ENCODE results near the gene BOC. TPM values are rescaled to one million over a fixed set of nuclear protein-coding genes. Genes with fewer than 3 reads are reported as not detected.
A peak's percentile ranks its signal among the peaks of the same experiment; 100 is the strongest.

Gene BOC
- total and polyA plus RNA-seq, 2 experiments from 2014 or later = 2.1 to 4.1 TPM

DNA sequence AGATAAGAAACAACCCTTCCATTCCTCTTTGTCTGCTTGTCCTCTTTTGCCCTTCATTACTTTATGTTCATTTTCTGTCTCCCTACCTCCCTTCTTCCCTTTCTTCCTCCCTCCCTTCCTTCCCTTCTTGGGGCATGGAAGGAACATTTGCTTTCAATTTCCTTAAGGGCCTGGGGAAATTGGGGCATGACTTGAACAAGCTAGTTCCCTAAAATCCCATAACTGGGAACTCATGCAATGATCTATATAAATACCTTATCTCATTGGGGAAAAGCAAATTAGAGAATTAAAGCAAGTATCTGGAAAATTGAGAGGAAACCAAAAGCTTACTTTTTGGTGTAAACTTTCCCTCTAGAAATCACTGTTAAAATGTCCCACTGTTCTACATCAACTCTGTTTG, 35.7 kb downstream of the BOC start:
- Histone ChIP-seq H3K4me3 (no peak overlapping the region), H3F3A (replicated peaks; ENCODE audit: low read depth) (no peaks in the 10 kb centered on the region), H4K20me1 (replicated peaks; ENCODE audit: insufficient read depth) (no peaks in the 10 kb centered on the region), H3K9me2 (ENCODE audit: insufficient read depth) (no peaks in the 10 kb centered on the region), H3K36me3 (ENCODE audit: insufficient read depth) (no peaks in the 10 kb centered on the region), H2AFZ (peak overlapping the region; percentile 87), H3K27ac (ENCODE audit: low read depth) (no peak overlapping the region), H3K4me2 (peak overlapping the region; percentile 58; the same call in 1 of the 2 replicates), H3K27me3 (ENCODE audit: insufficient read depth) (no peaks in the 10 kb centered on the region), H3K79me2 (replicated peaks; ENCODE audit: insufficient read depth) (no peaks in the 10 kb centered on the region), H3K4me1 (ENCODE audit: insufficient read depth) (peaks cover 38% of the 10 kb centered on the region)
- H3K27ac Mint-ChIP-seq = peak overlapping the region; percentile 77
- peaks cover 7% of the 10 kb centered on the region for H3K27me3 Mint-ChIP-seq (ENCODE audit: insufficient read depth, low read depth, poor library complexity)
- H3K4me1 Mint-ChIP-seq = peaks cover 51% of the 10 kb centered on the region
- H3K9me3 Mint-ChIP-seq = no peaks in the 10 kb centered on the region
- DNase-seq (ENCODE audit: low spot score) (no peak), ATAC-seq (no peak)
- no peak for TF ChIP-seq STAT1 (IDR thresholded peaks at IDR 0.05; ENCODE audit: unreplicated experiment)
- TF ChIP-seq, protein P1, sequence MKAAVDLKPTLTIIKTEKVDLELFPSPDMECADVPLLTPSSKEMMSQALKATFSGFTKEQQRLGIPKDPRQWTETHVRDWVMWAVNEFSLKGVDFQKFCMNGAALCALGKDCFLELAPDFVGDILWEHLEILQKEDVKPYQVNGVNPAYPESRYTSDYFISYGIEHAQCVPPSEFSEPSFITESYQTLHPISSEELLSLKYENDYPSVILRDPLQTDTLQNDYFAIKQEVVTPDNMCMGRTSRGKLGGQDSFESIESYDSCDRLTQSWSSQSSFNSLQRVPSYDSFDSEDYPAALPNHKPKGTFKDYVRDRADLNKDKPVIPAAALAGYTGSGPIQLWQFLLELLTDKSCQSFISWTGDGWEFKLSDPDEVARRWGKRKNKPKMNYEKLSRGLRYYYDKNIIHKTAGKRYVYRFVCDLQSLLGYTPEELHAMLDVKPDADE (IDR thresholded peaks at IDR 0.05) = no peak
- H3K36me3 Mint-ChIP-seq (ENCODE audit: low read depth) = no peaks in the 10 kb centered on the region; the same call in 2 of the 3 replicates
- peak overlapping the region; percentile 46; the same call in 2 of the 3 replicates for H3K4me3 Mint-ChIP-seq

DNA sequence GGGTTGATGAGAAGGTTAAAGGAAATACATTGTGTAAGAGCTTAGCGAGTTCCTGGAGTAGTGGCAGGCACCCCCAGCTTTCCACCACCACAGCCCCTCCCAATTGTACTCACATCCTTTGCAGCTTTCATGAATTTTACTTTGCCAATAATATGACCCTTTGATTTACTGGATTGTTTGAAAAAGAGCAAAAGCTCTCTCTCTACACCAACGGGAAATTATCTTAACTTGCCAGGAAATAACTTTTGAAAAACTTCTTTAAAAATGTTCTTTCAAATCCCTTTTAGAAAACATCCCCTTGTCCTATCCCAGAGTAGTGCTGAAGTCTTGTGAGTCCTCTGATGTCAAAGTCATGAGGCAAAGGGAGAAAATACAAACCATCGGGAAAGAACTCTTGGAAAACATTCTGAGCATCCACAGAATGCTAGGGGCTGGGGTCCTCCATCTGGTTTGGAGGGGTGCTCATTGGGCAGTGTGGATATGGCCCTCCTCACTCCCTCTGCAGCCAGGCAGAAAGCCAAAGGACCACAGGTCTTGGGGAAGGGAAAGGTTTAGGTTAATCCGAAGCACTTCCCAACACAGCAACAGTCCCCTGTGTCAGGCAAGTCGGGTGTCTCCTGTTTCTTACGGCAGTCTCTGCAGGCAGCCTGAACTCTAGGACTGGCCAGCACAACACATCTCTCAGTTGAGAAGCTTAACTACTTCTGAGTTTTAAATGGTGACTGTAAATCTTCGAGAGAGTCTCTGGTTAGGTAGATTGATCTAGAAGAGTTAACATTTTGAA, 36.5 kb downstream of the BOC start:
- H2AFZ ChIP-seq = peak overlapping the region; percentile 87; the same call in 1 of the 2 replicates
- no peaks in the 10 kb centered on the region for H3K27me3 ChIP-seq (ENCODE audit: insufficient read depth)
- ATAC-seq (peak; percentile 62), DNase-seq (ENCODE audit: low spot score) (no peak)
- H3K36me3 ChIP-seq (ENCODE audit: insufficient read depth) = no peaks in the 10 kb centered on the region
- no peak overlapping the region for H3K27ac ChIP-seq (ENCODE audit: low read depth)
- Mint-ChIP-seq H3K27ac (0 out of 2 replicates have a peak overlapping the region, but pooled peaks have one; percentile 37), H3K4me1 (peaks cover 43% of the 10 kb centered on the region), H3K9me3 (no peaks in the 10 kb centered on the region), H3K4me3 (no peak overlapping the region), H3K36me3 (ENCODE audit: low read depth) (no peaks in the 10 kb centered on the region; the same call in 2 of the 3 replicates), H3K27me3 (ENCODE audit: insufficient read depth, low read depth, poor library complexity) (peaks cover 7% of the 10 kb centered on the region)
- peak overlapping the region; percentile 15; the same call in 1 of the 2 replicates for H3K4me2 ChIP-seq
- no peaks in the 10 kb centered on the region for H3F3A ChIP-seq (replicated peaks; ENCODE audit: low read depth)
- H3K9me2 ChIP-seq (ENCODE audit: insufficient read depth) = no peaks in the 10 kb centered on the region
- no peak overlapping the region for H3K4me3 ChIP-seq
- peaks cover 30% of the 10 kb centered on the region for H3K4me1 ChIP-seq (ENCODE audit: insufficient read depth)
- H3K79me2 ChIP-seq (replicated peaks; ENCODE audit: insufficient read depth) = no peaks in the 10 kb centered on the region
- H4K20me1 ChIP-seq (replicated peaks; ENCODE audit: insufficient read depth) = no peaks in the 10 kb centered on the region
- TF ChIP-seq EZH2phosphoT487 (IDR thresholded peaks at IDR 0.05; ENCODE audit: unreplicated experiment) (no peak), POLR2AphosphoS5 (IDR thresholded peaks at IDR 0.05; ENCODE audit: low read depth) (no peak), ZNF114 (CRISPR knock-in tag; IDR thresholded peaks at IDR 0.05) (no peak), ZNF331 (CRISPR knock-in tag; IDR thresholded peaks at IDR 0.05; ENCODE audit: low read depth) (no peak), NANOG (IDR thresholded peaks at IDR 0.05; ENCODE audit: borderline replicate concordance) (no peak), STAT1 (IDR thresholded peaks at IDR 0.05; ENCODE audit: unreplicated experiment) (no peak), JUNB (IDR thresholded peaks at IDR 0.05; ENCODE audit: unreplicated experiment) (no peak)
- TF ChIP-seq, protein P1 (IDR thresholded peaks at IDR 0.05) = no peak
- TF ChIP-seq, protein P2, sequence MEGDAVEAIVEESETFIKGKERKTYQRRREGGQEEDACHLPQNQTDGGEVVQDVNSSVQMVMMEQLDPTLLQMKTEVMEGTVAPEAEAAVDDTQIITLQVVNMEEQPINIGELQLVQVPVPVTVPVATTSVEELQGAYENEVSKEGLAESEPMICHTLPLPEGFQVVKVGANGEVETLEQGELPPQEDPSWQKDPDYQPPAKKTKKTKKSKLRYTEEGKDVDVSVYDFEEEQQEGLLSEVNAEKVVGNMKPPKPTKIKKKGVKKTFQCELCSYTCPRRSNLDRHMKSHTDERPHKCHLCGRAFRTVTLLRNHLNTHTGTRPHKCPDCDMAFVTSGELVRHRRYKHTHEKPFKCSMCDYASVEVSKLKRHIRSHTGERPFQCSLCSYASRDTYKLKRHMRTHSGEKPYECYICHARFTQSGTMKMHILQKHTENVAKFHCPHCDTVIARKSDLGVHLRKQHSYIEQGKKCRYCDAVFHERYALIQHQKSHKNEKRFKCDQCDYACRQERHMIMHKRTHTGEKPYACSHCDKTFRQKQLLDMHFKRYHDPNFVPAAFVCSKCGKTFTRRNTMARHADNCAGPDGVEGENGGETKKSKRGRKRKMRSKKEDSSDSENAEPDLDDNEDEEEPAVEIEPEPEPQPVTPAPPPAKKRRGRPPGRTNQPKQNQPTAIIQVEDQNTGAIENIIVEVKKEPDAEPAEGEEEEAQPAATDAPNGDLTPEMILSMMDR (conservative IDR thresholded peaks at IDR 0.05; ENCODE audit: low read depth in 2 of 2) = no peak
- TF ChIP-seq, protein P3, sequence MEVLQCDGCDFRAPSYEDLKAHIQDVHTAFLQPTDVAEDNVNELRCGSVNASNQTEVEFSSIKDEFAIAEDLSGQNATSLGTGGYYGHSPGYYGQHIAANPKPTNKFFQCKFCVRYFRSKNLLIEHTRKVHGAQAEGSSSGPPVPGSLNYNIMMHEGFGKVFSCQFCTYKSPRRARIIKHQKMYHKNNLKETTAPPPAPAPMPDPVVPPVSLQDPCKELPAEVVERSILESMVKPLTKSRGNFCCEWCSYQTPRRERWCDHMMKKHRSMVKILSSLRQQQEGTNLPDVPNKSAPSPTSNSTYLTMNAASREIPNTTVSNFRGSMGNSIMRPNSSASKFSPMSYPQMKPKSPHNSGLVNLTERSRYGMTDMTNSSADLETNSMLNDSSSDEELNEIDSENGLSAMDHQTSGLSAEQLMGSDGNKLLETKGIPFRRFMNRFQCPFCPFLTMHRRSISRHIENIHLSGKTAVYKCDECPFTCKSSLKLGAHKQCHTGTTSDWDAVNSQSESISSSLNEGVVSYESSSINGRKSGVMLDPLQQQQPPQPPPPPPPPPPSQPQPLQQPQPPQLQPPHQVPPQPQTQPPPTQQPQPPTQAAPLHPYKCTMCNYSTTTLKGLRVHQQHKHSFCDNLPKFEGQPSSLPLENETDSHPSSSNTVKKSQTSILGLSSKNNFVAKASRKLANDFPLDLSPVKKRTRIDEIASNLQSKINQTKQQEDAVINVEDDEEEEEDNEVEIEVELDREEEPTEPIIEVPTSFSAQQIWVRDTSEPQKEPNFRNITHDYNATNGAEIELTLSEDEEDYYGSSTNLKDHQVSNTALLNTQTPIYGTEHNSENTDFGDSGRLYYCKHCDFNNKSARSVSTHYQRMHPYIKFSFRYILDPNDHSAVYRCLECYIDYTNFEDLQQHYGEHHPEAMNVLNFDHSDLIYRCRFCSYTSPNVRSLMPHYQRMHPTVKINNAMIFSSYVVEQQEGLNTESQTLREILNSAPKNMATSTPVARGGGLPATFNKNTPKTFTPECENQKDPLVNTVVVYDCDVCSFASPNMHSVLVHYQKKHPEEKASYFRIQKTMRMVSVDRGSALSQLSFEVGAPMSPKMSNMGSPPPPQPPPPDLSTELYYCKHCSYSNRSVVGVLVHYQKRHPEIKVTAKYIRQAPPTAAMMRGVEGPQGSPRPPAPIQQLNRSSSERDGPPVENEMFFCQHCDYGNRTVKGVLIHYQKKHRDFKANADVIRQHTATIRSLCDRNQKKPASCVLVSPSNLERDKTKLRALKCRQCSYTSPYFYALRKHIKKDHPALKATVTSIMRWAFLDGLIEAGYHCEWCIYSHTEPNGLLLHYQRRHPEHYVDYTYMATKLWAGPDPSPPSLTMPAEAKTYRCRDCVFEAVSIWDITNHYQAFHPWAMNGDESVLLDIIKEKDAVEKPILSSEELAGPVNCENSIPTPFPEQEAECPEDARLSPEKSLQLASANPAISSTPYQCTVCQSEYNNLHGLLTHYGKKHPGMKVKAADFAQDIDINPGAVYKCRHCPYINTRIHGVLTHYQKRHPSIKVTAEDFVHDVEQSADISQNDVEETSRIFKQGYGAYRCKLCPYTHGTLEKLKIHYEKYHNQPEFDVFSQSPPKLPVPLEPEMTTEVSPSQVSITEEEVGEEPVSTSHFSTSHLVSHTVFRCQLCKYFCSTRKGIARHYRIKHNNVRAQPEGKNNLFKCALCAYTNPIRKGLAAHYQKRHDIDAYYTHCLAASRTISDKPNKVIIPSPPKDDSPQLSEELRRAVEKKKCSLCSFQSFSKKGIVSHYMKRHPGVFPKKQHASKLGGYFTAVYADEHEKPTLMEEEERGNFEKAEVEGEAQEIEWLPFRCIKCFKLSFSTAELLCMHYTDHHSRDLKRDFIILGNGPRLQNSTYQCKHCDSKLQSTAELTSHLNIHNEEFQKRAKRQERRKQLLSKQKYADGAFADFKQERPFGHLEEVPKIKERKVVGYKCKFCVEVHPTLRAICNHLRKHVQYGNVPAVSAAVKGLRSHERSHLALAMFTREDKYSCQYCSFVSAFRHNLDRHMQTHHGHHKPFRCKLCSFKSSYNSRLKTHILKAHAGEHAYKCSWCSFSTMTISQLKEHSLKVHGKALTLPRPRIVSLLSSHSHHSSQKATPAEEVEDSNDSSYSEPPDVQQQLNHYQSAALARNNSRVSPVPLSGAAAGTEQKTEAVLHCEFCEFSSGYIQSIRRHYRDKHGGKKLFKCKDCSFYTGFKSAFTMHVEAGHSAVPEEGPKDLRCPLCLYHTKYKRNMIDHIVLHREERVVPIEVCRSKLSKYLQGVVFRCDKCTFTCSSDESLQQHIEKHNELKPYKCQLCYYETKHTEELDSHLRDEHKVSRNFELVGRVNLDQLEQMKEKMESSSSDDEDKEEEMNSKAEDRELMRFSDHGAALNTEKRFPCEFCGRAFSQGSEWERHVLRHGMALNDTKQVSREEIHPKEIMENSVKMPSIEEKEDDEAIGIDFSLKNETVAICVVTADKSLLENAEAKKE (CRISPR knock-in tag; IDR thresholded peaks at IDR 0.05) = no peak
